Stomach (tissue), 9 donors: Measurements from ENCODE around the gene TMEM222. TPM values are rescaled to one million over a fixed set of nuclear protein-coding genes. Genes with fewer than 3 reads are reported as not detected.

ENCODE experiments used
- DNase-seq, 2 donors: peaks; one replicate each; pipeline versions ENCODE4 v3.0.0 to v3.0.0-alpha.2; 2013 to 2019
- H3K27ac ChIP-seq, 5 donors: fragments of 200-600 bp in 4 of 5; sonication (generic) in 4 of 5; one replicate each; pipeline ENCODE4 v1.5.1; 2013 to 2019; ENCODE audit warnings: mild to moderate bottlenecking in 1 of 5, moderate library complexity in 1 of 5
- H3K27me3 ChIP-seq, 3 donors: fragments of 200-600 bp; sonication (generic); one replicate each; pipeline ENCODE4 v1.5.1; 2017 to 2019; ENCODE audit warnings: mixed run types in 1 of 3
- H3K36me3 ChIP-seq, 4 donors: fragments of 200-600 bp; sonication (generic); 1 replicate in 3 of 4; 2 replicates in 1 of 4; pipeline ENCODE4 v1.5.1; 2016 to 2019
- H3K4me1 ChIP-seq, 4 donors: fragments of 200-600 bp; sonication (generic); one replicate each; pipeline ENCODE4 v1.5.1; 2016 to 2019
- H3K4me3 ChIP-seq, 4 donors: fragments of 200-600 bp; sonication (generic) in 3 of 4; one replicate each; pipeline ENCODE4 v1.5.1; 2016 to 2019; ENCODE audit warnings: mild to moderate bottlenecking in 1 of 4
- H3K9me3 ChIP-seq, 4 donors: fragments of 200-600 bp; sonication (generic); one replicate each; pipeline ENCODE4 v1.5.1; 2016 to 2019
- CTCF ChIP-seq, 7 experiments: fragments of 450-650 bp in 4 of 7; fragments of 200-600 bp in 3 of 7; sonication (generic) in 3 of 7; IDR thresholded peaks; one replicate each; pipeline ENCODE4 v1.5.1; 2016 to 2019; ENCODE audit warnings: antibody characterized with exemption in 7 of 7, control low read depth in 2 of 7, mild to moderate bottlenecking in 1 of 7
- EP300 ChIP-seq: sonication (generic); formaldehyde crosslinking; IDR thresholded peaks from one replicate; pipeline ENCODE4 v1.6.1; 2017; ENCODE audit warnings: antibody characterized with exemption
- POLR2A ChIP-seq, 4 donors: fragments of 450-650 bp; IDR thresholded peaks; one replicate each; pipeline ENCODE4 v1.6.1; 2016; ENCODE audit warnings: antibody characterized with exemption in 4 of 4, control low read depth in 2 of 4, mild to moderate bottlenecking in 1 of 4, moderate library complexity in 1 of 4
- POLR2AphosphoS5 ChIP-seq, 3 donors: sonication (generic); formaldehyde crosslinking; IDR thresholded peaks; one replicate each; pipeline ENCODE4 v1.6.1; 2016; ENCODE audit warnings: antibody characterized with exemption in 3 of 3
- WGBS, 5 donors: extraction: QIAGEN DNeasy Blood & Tissue Kit in 3 of 5; methylation state at CpG; one replicate each; pipeline versions ENCODE4 v1.1.5 to v1.1.7; 2013 to 2018; 5-methylcytosine and 5-hydroxymethylcytosine counted together
- intact Hi-C: fragments of 100-400 bp; cut with DNase I; formaldehyde crosslinking; loops from one replicate; pipeline ENCODE4 v1.15.1; 2023; ENCODE audit warnings: low total_unique reads
- polyA plus RNA-seq, 3 donors: library from polyadenylated mRNA; stranded (reverse); fragments of 200-250 nt; gene quantifications; one replicate each; pipeline ENCODE4 v1.2.3, GENCODE V29; 2013
- total RNA-seq, 5 donors: library from RNA; depleted of rRNA; stranded (reverse); fragments of >200 nt; gene quantifications; one replicate each; pipeline versions ENCODE4 v1.1.0 to v1.2.3, GENCODE V29; 2014 to 2016
- donor health status: healthy with polysubstance abuse.
- donor health status: Bipolar disorder and iron deficiency.
- donor health status: healthy.

TMEM222 gene
- total and polyA plus RNA-seq, 8 donors, result 1.8 to 39.9 (median 18.0) TPM

- DNase-seq, result peak in 1 of 2 donors; percentile 12
These were observed 42.9 kb downstream of the TMEM222 start for GRCh38 chr1:27364696-27365371.

GRCh38 chr1:27365372-27366112 is 43.6 kb downstream of the TMEM222 start:
- H3K36me3 ChIP-seq, result peaks cover 21 to 42% (median 38%) of the 10 kb centered on the region in 4 donors
- WGBS, 5 donors, result 2 to 5% (median 3%) methylated on average over 38 to 40 of the region's 40 CpGs
- H3K4me1 ChIP-seq, result peaks cover 31 to 60% (median 39%) of the 10 kb centered on the region in 4 donors
- no peak for TF ChIP-seq CTCF (IDR thresholded peaks at IDR 0.05)
- peak in 2 of 3 donors; percentile 5 to 67 for TF ChIP-seq POLR2AphosphoS5 (IDR thresholded peaks at IDR 0.05)
- no peak for TF ChIP-seq POLR2A (IDR thresholded peaks at IDR 0.05)
- DNase-seq, result peak; percentile 89 to 94
- intact Hi-C loops, result no loop called here
- no peaks in the 10 kb centered on the region for H3K9me3 ChIP-seq
- H3K27me3 ChIP-seq, result no peaks in the 10 kb centered on the region
- H3K4me3 ChIP-seq, result peak overlapping the region; percentile 56 to 81 (median 76)
- H3K27ac ChIP-seq, result peak overlapping the region; percentile 87 to 98 (median 96)

More at GRCh38 chr1:27364696-27365371, 42.9 kb downstream of the TMEM222 start:
- H3K36me3 ChIP-seq, result peaks cover 25 to 46% (median 43%) of the 10 kb centered on the region in 4 donors
- WGBS, 5 donors, result 64 to 82% (median 79%) methylated on average over 7 to 11 of the region's 11 CpGs
- H3K27me3 ChIP-seq, result no peaks in the 10 kb centered on the region
- peaks cover 35 to 66% (median 43%) of the 10 kb centered on the region in 4 donors for H3K4me1 ChIP-seq
- H3K9me3 ChIP-seq, result no peaks in the 10 kb centered on the region
- H3K4me3 ChIP-seq, result peak overlapping the region; percentile 56 to 81 (median 76)
- H3K27ac ChIP-seq, result peak overlapping the region; percentile 87 to 98 (median 96)
- no peak for TF ChIP-seq POLR2AphosphoS5 (IDR thresholded peaks at IDR 0.05)
- TF ChIP-seq EP300, result no peak
- no peak for TF ChIP-seq POLR2A (IDR thresholded peaks at IDR 0.05)
- TF ChIP-seq CTCF (IDR thresholded peaks at IDR 0.05), result no peak
- intact Hi-C loops, result no loop called here

- no peaks in the 10 kb centered on the region for H3K9me3 ChIP-seq
- peaks cover 31 to 55% (median 37%) of the 10 kb centered on the region in 4 donors for H3K4me1 ChIP-seq
- DNase-seq, result peak; percentile 82 to 91
- no peaks in the 10 kb centered on the region for H3K27me3 ChIP-seq
- peaks cover 21 to 37% (median 33%) of the 10 kb centered on the region in 4 donors for H3K36me3 ChIP-seq
- 0 to 1% (median 0%) methylated on average over 14 to 30 of the region's 30 CpGs for WGBS, 5 donors
- TF ChIP-seq POLR2AphosphoS5 (IDR thresholded peaks at IDR 0.05), result peak in 1 of 3 donors; percentile 21
- TF ChIP-seq EP300, result no peak
- H3K4me3 ChIP-seq, result peak overlapping the region; percentile 56 to 81 (median 76)
- peak overlapping the region; percentile 87 to 98 (median 96) for H3K27ac ChIP-seq
- intact Hi-C loops, result no loop called here
These were observed 44.1 kb downstream of the TMEM222 start for GRCh38 chr1:27366113-27366410.

- 1 to 2% (median 1%) methylated on average over 21 to 67 of the region's 67 CpGs for WGBS, 5 donors
- peak; percentile 90 to 92 for DNase-seq
These were observed 44.6 kb downstream of the TMEM222 start, which contains the start of gene MAP3K6 for GRCh38 chr1:27366411-27367159. Gene MAP3K6, minus strand, starts transcription at chr1:27366961. Its CDS starts 364 bp downstream, at chr1:27366597.

More at GRCh38 chr1:27366411-27367159, 44.6 kb downstream of the TMEM222 start, which contains the start of gene MAP3K6:
- TF ChIP-seq EP300, result no peak
- TF ChIP-seq CTCF (IDR thresholded peaks at IDR 0.05), result peak in 2 of 7 experiments; percentile 11 to 49
- TF ChIP-seq POLR2AphosphoS5 (IDR thresholded peaks at IDR 0.05), result peak; percentile 59 to 89 (median 89)
- peak in 1 of 4 donors; percentile 17 for TF ChIP-seq POLR2A (IDR thresholded peaks at IDR 0.05)
- Histone ChIP-seq H3K4me1 (peaks cover 31 to 55% (median 37%) of the 10 kb centered on the region in 4 donors), H3K27ac (peak within 1 kb of the TSS; percentile 87 to 98 (median 96)), H3K9me3 (no peaks in the 10 kb centered on the region), H3K36me3 (peaks cover 21 to 31% (median 28%) of the 10 kb centered on the region in 4 donors), H3K4me3 (peak within 1 kb of the TSS; percentile 56 to 81 (median 76)), H3K27me3 (no peaks in the 10 kb centered on the region)
- intact Hi-C loops, result no loop called here
